Suprapubic skin (tissue), 4 donors: ENCODE measurements around the gene AKAP13. TPM values are rescaled to one million over a fixed set of nuclear protein-coding genes. Genes with fewer than 3 reads are reported as not detected.
"Not testable (repeated sequence)": the region's sequence is repeated elsewhere in the genome, so short reads cannot be mapped to it uniquely, and the experiment has no call there.

Experiments
- DNase-seq, 2 donors: peaks; one replicate each; pipeline ENCODE4 v3.0.0-alpha.2; 2019; ENCODE audit warnings: low spot score in 2 of 2
- H3K27ac ChIP-seq: fragments of 200-600 bp; sonication (generic); one replicate; pipeline ENCODE4 v1.5.1; 2019
- H3K27me3 ChIP-seq: fragments of 200-600 bp; sonication (generic); one replicate; pipeline ENCODE4 v1.5.1; 2019
- H3K36me3 ChIP-seq: fragments of 200-600 bp; sonication (generic); one replicate; pipeline ENCODE4 v1.5.1; 2019
- H3K4me1 ChIP-seq: fragments of 200-600 bp; sonication (generic); one replicate; pipeline ENCODE4 v1.5.1; 2019
- H3K4me3 ChIP-seq: fragments of 200-600 bp; sonication (generic); one replicate; pipeline ENCODE4 v1.5.1; 2019; ENCODE audit warnings: mild to moderate bottlenecking
- H3K9me3 ChIP-seq: fragments of 200-600 bp; sonication (generic); one replicate; pipeline ENCODE4 v1.5.1; 2019
- CTCF ChIP-seq, 2 donors: fragments of 200-600 bp in 1 of 2; fragments of 450-650 bp in 1 of 2; sonication (generic) in 1 of 2; IDR thresholded peaks; one replicate each; pipeline ENCODE4 v1.5.1; 2016 to 2019; ENCODE audit warnings: antibody characterized with exemption in 2 of 2, mild to moderate bottlenecking in 1 of 2, moderate library complexity in 1 of 2
- EP300 ChIP-seq: sonication (generic); formaldehyde crosslinking; IDR thresholded peaks from one replicate; pipeline ENCODE4 v1.6.1; 2017; ENCODE audit warnings: antibody characterized with exemption
- POLR2A ChIP-seq, 2 donors: fragments of 450-650 bp; IDR thresholded peaks; one replicate each; pipeline ENCODE4 v1.6.1; 2017; ENCODE audit warnings: antibody characterized with exemption in 2 of 2, mild to moderate bottlenecking in 2 of 2, moderate library complexity in 2 of 2
- POLR2AphosphoS5 ChIP-seq, 3 donors: sonication (generic); formaldehyde crosslinking; IDR thresholded peaks; one replicate each; pipeline ENCODE4 v1.6.1; 2017; ENCODE audit warnings: antibody characterized with exemption in 3 of 3
- WGBS: methylation state at CpG from one replicate; pipeline ENCODE4 v1.1.5; 2018; 5-methylcytosine and 5-hydroxymethylcytosine counted together
- total RNA-seq, 4 donors: library from RNA; depleted of rRNA; stranded (reverse); fragments of >200 nt; gene quantifications; one replicate each; pipeline ENCODE4 v1.1.0, GENCODE V29; 2016

Gene AKAP13
- total RNA-seq, 4 donors from 2014 or later = 124 to 249 (median 163) TPM

GRCh38 chr15:85430406-85431204 is 50.2 kb downstream of the AKAP13 start:
- Histone ChIP-seq H3K36me3 (no peaks in the 10 kb centered on the region), H3K27me3 (no peaks in the 10 kb centered on the region), H3K9me3 (no peaks in the 10 kb centered on the region), H3K27ac (no peak overlapping the region), H3K4me1 (peaks cover 8% of the 10 kb centered on the region), H3K4me3 (no peak overlapping the region)
- DNase-seq = no peak
- WGBS = 87% methylated on average over 6 of the region's 6 CpGs
- no peak for TF ChIP-seq POLR2AphosphoS5 (IDR thresholded peaks at IDR 0.05)
- no peak for TF ChIP-seq EP300
- TF ChIP-seq POLR2A (IDR thresholded peaks at IDR 0.05) = no peak
- TF ChIP-seq CTCF (IDR thresholded peaks at IDR 0.05) = no peak

- no peaks in the 10 kb centered on the region for H3K36me3 ChIP-seq
- H3K9me3 ChIP-seq = no peaks in the 10 kb centered on the region
- H3K4me1 ChIP-seq = peaks cover 45% of the 10 kb centered on the region
- no peak for DNase-seq
- H3K27me3 ChIP-seq = no peaks in the 10 kb centered on the region
- peak overlapping the region; percentile 15 for H3K27ac ChIP-seq
- H3K4me3 ChIP-seq = no peak overlapping the region
- no peak for TF ChIP-seq POLR2A (IDR thresholded peaks at IDR 0.05)
- no peak for TF ChIP-seq EP300
- TF ChIP-seq CTCF (IDR thresholded peaks at IDR 0.05) = no peak
- TF ChIP-seq POLR2AphosphoS5 (IDR thresholded peaks at IDR 0.05) = no peak
These were observed 59.6 kb downstream of the AKAP13 start for GRCh38 chr15:85439996-85440395.

- peaks cover 50% of the 10 kb centered on the region for H3K4me1 ChIP-seq
- H3K27ac ChIP-seq = peak overlapping the region; percentile 15
- DNase-seq = no peak
- H3K9me3 ChIP-seq = no peaks in the 10 kb centered on the region
- H3K27me3 ChIP-seq = no peaks in the 10 kb centered on the region
- 60% methylated on average over 2 of the region's 2 CpGs for WGBS
- H3K36me3 ChIP-seq = no peaks in the 10 kb centered on the region
- H3K4me3 ChIP-seq = no peak overlapping the region
- TF ChIP-seq EP300 (no peak), CTCF (IDR thresholded peaks at IDR 0.05) (no peak), POLR2AphosphoS5 (IDR thresholded peaks at IDR 0.05) (no peak), POLR2A (IDR thresholded peaks at IDR 0.05) (no peak)
These were observed 60.0 kb downstream of the AKAP13 start for GRCh38 chr15:85440451-85440850.

- not testable (repeated sequence) for H3K4me3 ChIP-seq, H3K9me3 ChIP-seq, H3K36me3 ChIP-seq, H3K27ac ChIP-seq, H3K27me3 ChIP-seq, DNase-seq
- 71% methylated on average over 8 of the region's 8 CpGs for WGBS
- H3K4me1 ChIP-seq = peaks cover 51% of the 10 kb centered on the region
These were observed 61.5 kb downstream of the AKAP13 start for GRCh38 chr15:85441854-85442253.

GRCh38 chr15:85443046-85443445 is 62.6 kb downstream of the AKAP13 start:
- Histone ChIP-seq H3K4me1 (peaks cover 51% of the 10 kb centered on the region), H3K27ac (peak overlapping the region; percentile 67), H3K36me3 (no peaks in the 10 kb centered on the region), H3K9me3 (no peaks in the 10 kb centered on the region), H3K4me3 (no peak overlapping the region), H3K27me3 (no peaks in the 10 kb centered on the region)
- DNase-seq = no peak
- TF ChIP-seq CTCF (IDR thresholded peaks at IDR 0.05) = no peak
- no peak for TF ChIP-seq POLR2A (IDR thresholded peaks at IDR 0.05)
- TF ChIP-seq EP300 = no peak
- no peak for TF ChIP-seq POLR2AphosphoS5 (IDR thresholded peaks at IDR 0.05)
